HG03139 (cell line): Measurements from ENCODE around the gene OPA3.

Experiments
- ATAC-seq: cut with Tn5 transposase; IDR thresholded peaks from one replicate; pipeline ENCODE4 v1.9.1; 2021; ENCODE audit not compliant: unreplicated experiment

OPA3 gene

GRCh38 chr19:45505996-45506245 is 78.7 kb downstream of the OPA3 start:
- ATAC-seq, result no peak

GRCh38 chr19:45505151-45505995 is 79.2 kb downstream of the OPA3 start:
- ATAC-seq, result no peak

GRCh38 chr19:45503909-45504308 is 80.7 kb downstream of the OPA3 start:
- ATAC-seq, result no peak

- ATAC-seq, result no peak
These were observed 82.5 kb downstream of the OPA3 start for GRCh38 chr19:45502111-45502510.

- no peak for ATAC-seq
These were observed 82.9 kb downstream of the OPA3 start for GRCh38 chr19:45501730-45502014.

GRCh38 chr19:45500918-45501729 is 83.5 kb downstream of the OPA3 start:
- ATAC-seq, result no peak

GRCh38 chr19:45499196-45500180 is 85.1 kb downstream of the OPA3 start:
- no peak for ATAC-seq

- ATAC-seq, result no peak
These were observed 86.0 kb downstream of the OPA3 start, which contains the start of gene PPM1N for GRCh38 chr19:45498411-45499195. Gene PPM1N, plus strand, starts transcription at chr19:45498443. Its CDS starts 30 bp downstream, at chr19:45498473.

GRCh38 chr19:45497791-45498190 is 86.8 kb downstream of the OPA3 start:
- no peak for ATAC-seq

GRCh38 chr19:45496349-45496953 is 88.2 kb downstream of the OPA3 start:
- peak; percentile 17 for ATAC-seq

GRCh38 chr19:45495178-45495577 is 89.4 kb downstream of the OPA3 start:
- ATAC-seq, result no peak

- no peak for ATAC-seq
These were observed 90.2 kb downstream of the OPA3 start for GRCh38 chr19:45494261-45494916.

GRCh38 chr19:45492627-45493470 is 91.8 kb downstream of the OPA3 start:
- no peak for ATAC-seq

GRCh38 chr19:45492137-45492626 is 92.4 kb downstream of the OPA3 start:
- ATAC-seq, result no peak

GRCh38 chr19:45489216-45489855 is 95.3 kb downstream of the OPA3 start:
- no peak for ATAC-seq

GRCh38 chr19:45488708-45489107 is 95.9 kb downstream of the OPA3 start:
- ATAC-seq, result no peak

GRCh38 chr19:45485305-45486077 is 99.1 kb downstream of the OPA3 start:
- ATAC-seq, result peak; percentile 94
